ENCODE measurements around the gene IGSF23. TPM values are rescaled to one million over a fixed set of nuclear protein-coding genes. Genes with fewer than 3 reads are reported as not detected.

IGSF23 gene
- not detected in 2 replicates for total RNA-seq

DNA sequence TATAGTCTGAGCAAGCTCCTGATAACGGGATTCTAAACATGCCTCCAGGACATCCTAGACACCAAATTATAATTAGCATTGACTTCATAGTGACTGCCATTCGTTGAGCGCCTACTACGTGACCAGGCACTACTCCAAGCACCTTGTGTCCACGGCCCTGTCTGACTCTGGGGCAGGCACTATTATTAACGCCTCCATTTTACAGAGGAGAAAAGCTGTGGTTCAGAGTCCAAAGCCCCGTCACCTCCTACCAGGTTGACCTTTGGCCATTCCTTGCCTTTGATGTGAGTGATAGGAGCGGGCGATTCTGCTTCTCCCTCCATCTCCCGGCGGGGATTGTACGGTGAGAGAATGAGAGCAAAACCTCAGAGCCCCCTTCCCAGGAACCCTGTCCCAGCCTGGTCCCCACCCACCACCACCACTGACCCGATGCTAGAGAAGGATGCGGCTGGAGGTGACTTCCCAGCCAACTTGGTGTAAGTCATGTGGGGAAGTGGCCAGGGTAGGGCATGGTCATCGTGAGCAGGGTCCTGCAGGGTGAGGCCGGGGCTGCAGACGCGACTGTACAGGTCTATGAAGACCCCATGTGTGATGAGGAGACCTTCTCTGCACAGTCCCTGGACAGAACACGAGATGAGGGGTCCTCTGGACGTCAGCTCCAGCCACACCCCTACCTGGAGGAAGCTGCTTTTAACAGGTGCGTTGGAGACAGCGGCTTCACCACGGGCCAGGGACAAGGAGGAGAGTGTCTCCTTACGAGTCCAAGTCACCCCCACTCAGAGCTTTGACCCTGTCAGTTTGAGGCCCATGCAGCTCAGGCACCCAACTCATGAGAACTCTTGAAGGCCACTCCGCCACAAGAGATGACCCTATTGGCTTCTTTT is at the start of gene IGSF23:
IGSF23 (plus strand) TSS at position 269 of the 884 bp plus-strand sequence; CDS start at position 352, 83 bp downstream.
- TF ChIP-seq, protein P1, sequence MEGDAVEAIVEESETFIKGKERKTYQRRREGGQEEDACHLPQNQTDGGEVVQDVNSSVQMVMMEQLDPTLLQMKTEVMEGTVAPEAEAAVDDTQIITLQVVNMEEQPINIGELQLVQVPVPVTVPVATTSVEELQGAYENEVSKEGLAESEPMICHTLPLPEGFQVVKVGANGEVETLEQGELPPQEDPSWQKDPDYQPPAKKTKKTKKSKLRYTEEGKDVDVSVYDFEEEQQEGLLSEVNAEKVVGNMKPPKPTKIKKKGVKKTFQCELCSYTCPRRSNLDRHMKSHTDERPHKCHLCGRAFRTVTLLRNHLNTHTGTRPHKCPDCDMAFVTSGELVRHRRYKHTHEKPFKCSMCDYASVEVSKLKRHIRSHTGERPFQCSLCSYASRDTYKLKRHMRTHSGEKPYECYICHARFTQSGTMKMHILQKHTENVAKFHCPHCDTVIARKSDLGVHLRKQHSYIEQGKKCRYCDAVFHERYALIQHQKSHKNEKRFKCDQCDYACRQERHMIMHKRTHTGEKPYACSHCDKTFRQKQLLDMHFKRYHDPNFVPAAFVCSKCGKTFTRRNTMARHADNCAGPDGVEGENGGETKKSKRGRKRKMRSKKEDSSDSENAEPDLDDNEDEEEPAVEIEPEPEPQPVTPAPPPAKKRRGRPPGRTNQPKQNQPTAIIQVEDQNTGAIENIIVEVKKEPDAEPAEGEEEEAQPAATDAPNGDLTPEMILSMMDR (IDR thresholded peaks at IDR 0.05): no peak
- Mint-ChIP-seq H3K9me3 (no peaks in the 10 kb centered on the region), H3K27me3 (peaks cover 7% of the 10 kb centered on the region), H3K4me3 (no peak within 1 kb of the TSS), H3K27ac (no peak within 1 kb of the TSS), H3K4me1 (no peaks in the 10 kb centered on the region), H3K36me3 (ENCODE audit: low read depth) (no peaks in the 10 kb centered on the region)
- no peak for ATAC-seq (ENCODE audit: low read depth)
- DNase-seq: no peak
- ChIA-PET POLR2A (no interaction called here), CTCF (interaction anchor here (1.3 kb wide), 1 partner anchor 41 kb away, joined by 3 read pairs; no protein-coding TSS in a partner anchor)
- intact Hi-C loops (cut with micrococcal nuclease): no loop called here

DNA sequence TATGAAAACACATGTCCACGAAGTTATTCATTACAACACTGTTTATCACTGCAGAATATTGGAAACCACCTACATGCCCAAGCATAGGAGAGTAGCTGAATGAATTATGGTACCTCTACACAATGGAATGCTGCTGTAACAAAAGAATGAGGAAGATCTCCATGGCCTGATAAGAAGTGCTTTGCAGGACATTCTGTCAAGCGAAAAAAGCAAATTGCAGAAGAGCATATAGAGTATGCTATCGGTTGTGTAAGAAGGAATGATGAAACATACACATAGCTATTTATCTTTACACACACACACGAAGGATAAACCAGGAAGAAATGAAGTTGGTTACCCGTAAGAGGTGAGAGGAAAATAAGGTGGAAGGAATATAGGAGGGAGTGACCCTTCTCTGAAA is 46.4 kb upstream of the IGSF23 start:
- ATAC-seq (ENCODE audit: low read depth) (no peak), DNase-seq (no peak)
- peaks cover 8% of the 10 kb centered on the region for H3K27me3 Mint-ChIP-seq
- TF ChIP-seq, protein P1 (IDR thresholded peaks at IDR 0.05): no peak
- intact Hi-C loops (cut with micrococcal nuclease): no loop called here
- peaks cover 2% of the 10 kb centered on the region for H3K9me3 Mint-ChIP-seq
- H3K27ac Mint-ChIP-seq: no peak overlapping the region
- no peaks in the 10 kb centered on the region for H3K36me3 Mint-ChIP-seq (ENCODE audit: low read depth)
- ChIA-PET POLR2A (no interaction called here), CTCF (no interaction called here)
- no peaks in the 10 kb centered on the region for H3K4me1 Mint-ChIP-seq
- H3K4me3 Mint-ChIP-seq: no peak overlapping the region

- DNase-seq: no peak
- H3K4me1 Mint-ChIP-seq: no peaks in the 10 kb centered on the region
- peaks cover 2% of the 10 kb centered on the region for H3K9me3 Mint-ChIP-seq
- no peaks in the 10 kb centered on the region for H3K36me3 Mint-ChIP-seq (ENCODE audit: low read depth)
- POLR2A ChIA-PET: no interaction called here
- no peak for ATAC-seq (ENCODE audit: low read depth)
- H3K27ac Mint-ChIP-seq: no peak overlapping the region
- peaks cover 10% of the 10 kb centered on the region for H3K27me3 Mint-ChIP-seq
- no peak overlapping the region for H3K4me3 Mint-ChIP-seq
- TF ChIP-seq, protein P1 (IDR thresholded peaks at IDR 0.05): no peak
- intact Hi-C loops (cut with micrococcal nuclease): no loop called here
- CTCF ChIA-PET: no interaction called here
Measured at GRCh38 chr19:44567745-44568144, 45.6 kb upstream of the IGSF23 start.

DNA sequence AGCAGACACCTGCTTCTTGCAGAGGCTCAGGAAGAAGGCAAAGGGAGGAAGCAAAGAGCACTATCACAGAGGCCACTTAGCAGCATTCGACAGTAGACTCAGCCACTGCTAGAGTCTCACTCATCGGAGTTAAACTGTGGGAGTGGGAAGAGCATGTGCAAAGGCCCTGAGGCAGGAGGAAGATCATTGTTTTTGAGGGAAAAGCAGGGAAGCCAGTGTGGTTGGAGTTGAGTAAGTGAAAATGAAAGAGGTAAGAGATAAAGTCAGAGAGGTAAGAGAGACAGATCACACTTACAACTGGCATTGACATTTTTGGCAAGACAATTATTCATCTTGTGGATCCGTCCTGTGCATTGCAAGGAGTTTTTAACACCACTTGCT is 42.8 kb upstream of the IGSF23 start:
- Mint-ChIP-seq H3K4me3 (no peak overlapping the region), H3K4me1 (no peaks in the 10 kb centered on the region), H3K36me3 (ENCODE audit: low read depth) (no peaks in the 10 kb centered on the region), H3K27me3 (peaks cover 12% of the 10 kb centered on the region), H3K27ac (no peak overlapping the region), H3K9me3 (no peaks in the 10 kb centered on the region)
- ChIA-PET CTCF (interaction anchor here (1.2 to 1.5 kb wide), 2 partner anchors 86 to 153 kb away, joined by 3 to 11 read pairs; no protein-coding TSS in a partner anchor), POLR2A (no interaction called here)
- TF ChIP-seq, protein P1 (IDR thresholded peaks at IDR 0.05): no peak
- intact Hi-C loops (cut with micrococcal nuclease): no loop called here
- ATAC-seq (ENCODE audit: low read depth): no peak
- DNase-seq: no peak

DNA sequence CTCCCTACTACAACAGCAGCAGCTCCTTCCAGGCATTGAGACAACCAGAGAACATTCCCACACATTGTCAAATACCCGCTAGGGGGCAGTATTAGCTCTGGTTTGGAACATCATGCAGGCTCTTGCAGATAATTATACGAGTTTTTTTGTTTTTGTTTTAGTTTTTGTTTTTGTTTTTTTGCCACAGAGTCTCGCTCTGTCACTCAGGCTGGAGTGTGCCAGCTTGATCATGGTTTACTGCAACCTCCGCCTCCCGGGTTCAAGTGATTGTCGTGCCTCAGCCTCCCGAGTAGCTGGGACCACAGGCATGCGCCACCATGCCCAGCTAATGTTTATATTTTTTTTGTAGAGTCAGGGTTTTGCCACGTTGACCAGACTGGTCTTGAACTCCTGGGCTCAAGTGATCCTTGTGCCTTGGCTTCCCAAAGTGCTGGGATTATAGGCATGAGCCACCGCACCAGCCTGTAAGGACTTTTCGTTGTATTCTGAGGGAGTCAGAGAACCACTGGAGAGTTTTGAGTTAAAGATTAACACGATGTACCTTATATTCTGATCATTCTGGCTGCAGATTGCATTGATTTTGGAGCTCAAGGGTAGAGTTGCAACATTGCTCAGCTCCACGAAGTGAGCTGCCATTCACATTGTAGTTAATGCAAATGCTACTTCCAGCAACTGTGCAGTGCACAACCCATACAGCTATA is 42.2 kb upstream of the IGSF23 start:
- H3K4me1 Mint-ChIP-seq: no peaks in the 10 kb centered on the region
- ATAC-seq (ENCODE audit: low read depth): no peak
- POLR2A ChIA-PET: no interaction called here
- peaks cover 12% of the 10 kb centered on the region for H3K27me3 Mint-ChIP-seq
- CTCF ChIA-PET: interaction anchor here (1.2 to 1.5 kb wide), 2 partner anchors 86 to 153 kb away, joined by 3 to 11 read pairs; no protein-coding TSS in a partner anchor
- no peaks in the 10 kb centered on the region for H3K9me3 Mint-ChIP-seq
- H3K27ac Mint-ChIP-seq: no peak overlapping the region
- DNase-seq: no peak
- TF ChIP-seq, protein P1 (IDR thresholded peaks at IDR 0.05): no peak
- H3K36me3 Mint-ChIP-seq (ENCODE audit: low read depth): no peaks in the 10 kb centered on the region
- intact Hi-C loops (cut with micrococcal nuclease): loop anchor here (1.0 kb wide), 1 partner anchor 86 kb away; no protein-coding TSS in a partner anchor
- no peak overlapping the region for H3K4me3 Mint-ChIP-seq

All from activated B cell treated with CpG ODN at 0.5 μM for 24 hours (primary cell).